HepG2 (cell line): ENCODE results near the gene TMEM258. TPM values are rescaled to one million over a fixed set of nuclear protein-coding genes. Genes with fewer than 3 reads are reported as not detected.

Experiments used
- EED ChIP-seq: sonication (generic); formaldehyde crosslinking; IDR thresholded peaks from 2 replicates; pipeline ENCODE4 v1.5.0; 2020; ENCODE audit warnings: mild to moderate bottlenecking, missing genetic modification reagents
- PITX1 ChIP-seq: sonication (generic); formaldehyde crosslinking; IDR thresholded peaks from 2 replicates; pipeline ENCODE4 v1.5.1; 2020; ENCODE audit warnings: mild to moderate bottlenecking, missing genetic modification reagents
- RARG ChIP-seq: sonication (generic); formaldehyde crosslinking; IDR thresholded peaks from 2 replicates; pipeline ENCODE4 v1.4.0; 2020; ENCODE audit warnings: low read depth, mild to moderate bottlenecking, missing genetic modification reagents
- RBM22 ChIP-seq: fragments of 200-400 bp; formaldehyde crosslinking; optimal IDR thresholded peaks from 2 replicates; pipeline ENCODE3; 2017; ENCODE audit warnings: mild to moderate bottlenecking, low read length, moderate library complexity
- SETDB1 ChIP-seq: sonication (generic); formaldehyde crosslinking; IDR thresholded peaks from 2 replicates; pipeline ENCODE4 v1.5.1; 2020; ENCODE audit warnings: missing genetic modification reagents, mild to moderate bottlenecking, borderline replicate concordance
- SOX13 ChIP-seq, 3 experiments: fragments of 450-650 bp in 1 of 3; sonication (generic) in 1 of 3; formaldehyde crosslinking in 1 of 3; IDR thresholded peaks in 2 of 3; conservative IDR thresholded peaks in 1 of 3; 2 replicates each; pipeline versions ENCODE4 v1.5.0 to v1.6.1; 2016 to 2020; ENCODE audit warnings: antibody characterized with exemption in 1 of 3, mild to moderate bottlenecking in 1 of 3, missing compliant biosample characterization in 1 of 3, missing genetic modification reagents in 1 of 3, moderate library complexity in 1 of 3
- ZNF124 ChIP-seq: sonication (generic); formaldehyde crosslinking; IDR thresholded peaks from 2 replicates; pipeline ENCODE4 v1.4.0; 2020; ENCODE audit warnings: missing genetic modification reagents
- ZNF274 ChIP-seq: sonication (generic); formaldehyde crosslinking; IDR thresholded peaks from 2 replicates; pipeline ENCODE4 v1.5.1; 2020; ENCODE audit warnings: mild to moderate bottlenecking, missing genetic modification reagents
- ZNF605 ChIP-seq: sonication (generic); formaldehyde crosslinking; IDR thresholded peaks from 2 replicates; pipeline ENCODE4 v1.8.0; 2022; ENCODE audit warnings: mild to moderate bottlenecking, missing genetic modification reagents
- polyA plus RNA-seq, 8 experiments: library from polyadenylated mRNA; depleted of rRNA in 3 of 8; stranded (reverse) in 7 of 8; unstranded in 1 of 8; fragments of >200 nt; fragmentation: Illumina TruSeq in 4 of 8; extraction: Trizol in 4 of 8; gene quantifications; 2 replicates each; pipeline versions ENCODE4 v1.2.1 to v1.2.3, GENCODE V29; 2011 to 2016; ENCODE audit warnings: low read depth in 4 of 8, missing spikeins in 1 of 8, mixed read lengths in 1 of 8; ENCODE audit not compliant: insufficient read depth in 1 of 8
- total RNA-seq, 5 experiments: library from RNA; depleted of rRNA; stranded (reverse); fragments of >200 nt; fragmentation: Illumina TruSeq; extraction: Trizol; gene quantifications; 2 replicates each; pipeline ENCODE4 v1.2.3, GENCODE V29; 2016; ENCODE audit warnings: low read depth in 1 of 5
- TF ChIP-seq, protein P1 (sequence below): sonication (generic); formaldehyde crosslinking; IDR thresholded peaks from 2 replicates; pipeline ENCODE4 v1.4.0; 2020; ENCODE audit warnings: missing genetic modification reagents, borderline replicate concordance
- TF ChIP-seq, protein P2 (sequence below): sonication (generic); formaldehyde crosslinking; conservative IDR thresholded peaks from 2 replicates; pipeline ENCODE4 v1.5.0; 2020; ENCODE audit warnings: missing genetic modification reagents
- TF ChIP-seq, protein P3 (sequence below): sonication (generic); formaldehyde crosslinking; IDR thresholded peaks from 2 replicates; pipeline ENCODE4 v1.5.1; 2020; ENCODE audit warnings: missing genetic modification reagents, mild to moderate bottlenecking, borderline replicate concordance
- TF ChIP-seq, protein P4 (sequence below): sonication (generic); formaldehyde crosslinking; IDR thresholded peaks from 2 replicates; pipeline ENCODE4 v1.4.0; 2020; ENCODE audit warnings: missing genetic modification reagents
- TF ChIP-seq, protein P5 (sequence below): sonication (generic); formaldehyde crosslinking; IDR thresholded peaks from 2 replicates; pipeline ENCODE4 v1.9.0; 2022; ENCODE audit warnings: low read depth, missing genetic modification reagents
- TF ChIP-seq, protein P6 (sequence below): sonication (generic); formaldehyde crosslinking; IDR thresholded peaks from 2 replicates; pipeline ENCODE4 v1.8.1; 2023; ENCODE audit warnings: mild to moderate bottlenecking, moderate library complexity, missing genetic modification reagents
- TF ChIP-seq, protein P7 (sequence below): sonication (generic); formaldehyde crosslinking; IDR thresholded peaks from 2 replicates; pipeline ENCODE4 v1.8.0; 2022; ENCODE audit warnings: missing genetic modification reagents, mild to moderate bottlenecking, borderline replicate concordance

The TMEM258 gene
- total and polyA plus RNA-seq, 2 of the 13 experiments (the other 11 are each of a cell fraction or from before 2014, with no cell fraction given), result 175 to 424 TPM

DNA sequence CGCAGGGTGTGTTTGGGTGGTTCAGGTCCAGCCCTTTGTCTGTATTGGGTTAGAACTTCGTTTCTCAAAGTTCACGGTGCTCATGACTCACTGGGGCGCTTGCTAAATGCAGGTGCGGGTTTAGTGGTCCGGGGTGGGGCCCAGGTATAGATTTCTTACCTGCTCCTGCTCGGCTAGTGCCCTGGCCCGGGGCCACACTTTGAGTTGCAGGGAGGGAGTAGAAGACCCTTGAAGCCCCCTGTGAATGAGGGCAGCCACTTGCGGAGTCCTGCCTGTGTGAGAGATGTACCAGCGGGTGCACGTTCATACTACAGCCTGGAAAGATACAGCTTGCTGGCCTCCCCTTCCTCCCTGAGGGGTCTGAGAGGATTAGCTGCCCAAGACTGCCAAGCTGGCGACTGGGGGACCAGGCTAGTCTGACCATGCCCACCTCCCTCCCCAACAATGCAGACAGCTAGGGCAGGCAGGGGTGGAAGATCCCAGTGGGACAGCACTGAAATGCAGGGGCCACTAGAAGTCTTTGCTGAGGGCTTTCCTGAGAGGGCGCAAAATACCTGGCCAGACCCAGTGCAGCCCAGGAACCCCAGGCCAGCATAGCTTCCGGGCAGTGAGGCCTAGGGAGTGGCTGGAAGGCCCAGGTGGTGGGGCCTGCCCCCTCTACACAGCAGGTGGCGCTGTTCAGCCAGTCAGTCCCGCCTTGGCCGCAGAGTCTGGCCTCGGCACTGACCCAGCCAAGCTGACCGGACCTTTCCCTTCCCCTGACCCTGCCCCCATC is 45.0 kb downstream of the TMEM258 start (continued):
- TF ChIP-seq, protein P1, sequence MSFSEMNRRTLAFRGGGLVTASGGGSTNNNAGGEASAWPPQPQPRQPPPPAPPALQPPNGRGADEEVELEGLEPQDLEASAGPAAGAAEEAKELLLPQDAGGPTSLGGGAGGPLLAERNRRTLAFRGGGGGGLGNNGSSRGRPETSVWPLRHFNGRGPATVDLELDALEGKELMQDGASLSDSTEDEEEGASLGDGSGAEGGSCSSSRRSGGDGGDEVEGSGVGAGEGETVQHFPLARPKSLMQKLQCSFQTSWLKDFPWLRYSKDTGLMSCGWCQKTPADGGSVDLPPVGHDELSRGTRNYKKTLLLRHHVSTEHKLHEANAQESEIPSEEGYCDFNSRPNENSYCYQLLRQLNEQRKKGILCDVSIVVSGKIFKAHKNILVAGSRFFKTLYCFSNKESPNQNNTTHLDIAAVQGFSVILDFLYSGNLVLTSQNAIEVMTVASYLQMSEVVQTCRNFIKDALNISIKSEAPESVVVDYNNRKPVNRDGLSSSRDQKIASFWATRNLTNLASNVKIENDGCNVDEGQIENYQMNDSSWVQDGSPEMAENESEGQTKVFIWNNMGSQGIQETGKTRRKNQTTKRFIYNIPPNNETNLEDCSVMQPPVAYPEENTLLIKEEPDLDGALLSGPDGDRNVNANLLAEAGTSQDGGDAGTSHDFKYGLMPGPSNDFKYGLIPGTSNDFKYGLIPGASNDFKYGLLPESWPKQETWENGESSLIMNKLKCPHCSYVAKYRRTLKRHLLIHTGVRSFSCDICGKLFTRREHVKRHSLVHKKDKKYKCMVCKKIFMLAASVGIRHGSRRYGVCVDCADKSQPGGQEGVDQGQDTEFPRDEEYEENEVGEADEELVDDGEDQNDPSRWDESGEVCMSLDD (CRISPR knock-in tag), result no peak
- TF ChIP-seq, protein P2, sequence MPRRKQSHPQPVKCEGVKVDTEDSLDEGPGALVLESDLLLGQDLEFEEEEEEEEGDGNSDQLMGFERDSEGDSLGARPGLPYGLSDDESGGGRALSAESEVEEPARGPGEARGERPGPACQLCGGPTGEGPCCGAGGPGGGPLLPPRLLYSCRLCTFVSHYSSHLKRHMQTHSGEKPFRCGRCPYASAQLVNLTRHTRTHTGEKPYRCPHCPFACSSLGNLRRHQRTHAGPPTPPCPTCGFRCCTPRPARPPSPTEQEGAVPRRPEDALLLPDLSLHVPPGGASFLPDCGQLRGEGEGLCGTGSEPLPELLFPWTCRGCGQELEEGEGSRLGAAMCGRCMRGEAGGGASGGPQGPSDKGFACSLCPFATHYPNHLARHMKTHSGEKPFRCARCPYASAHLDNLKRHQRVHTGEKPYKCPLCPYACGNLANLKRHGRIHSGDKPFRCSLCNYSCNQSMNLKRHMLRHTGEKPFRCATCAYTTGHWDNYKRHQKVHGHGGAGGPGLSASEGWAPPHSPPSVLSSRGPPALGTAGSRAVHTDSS, result no peak
- TF ChIP-seq SETDB1 (CRISPR knock-in tag) (no peak), EED (no peak), RBM22 (no peak), PITX1 (peak; percentile 30; the same call in 1 of the 2 replicates), ZNF124 (0 out of 2 replicates have a peak, but pooled peaks have one; percentile 32), ZNF605 (CRISPR knock-in tag) (peak; percentile 49), SOX13 (IDR thresholded peaks at IDR 0.05) (no peak), SOX13 (CRISPR knock-in tag; conservative IDR thresholded peaks at IDR 0.05 in 1 of 2, IDR thresholded peaks at IDR 0.05 in 1 of 2) (peak in 1 of 2 experiments; percentile 45; a peak in 1 of 4 replicates), ZNF274 (0 out of 2 replicates have a peak, but pooled peaks have one; percentile 17), RARG (CRISPR knock-in tag) (no peak)
- TF ChIP-seq, protein P3, sequence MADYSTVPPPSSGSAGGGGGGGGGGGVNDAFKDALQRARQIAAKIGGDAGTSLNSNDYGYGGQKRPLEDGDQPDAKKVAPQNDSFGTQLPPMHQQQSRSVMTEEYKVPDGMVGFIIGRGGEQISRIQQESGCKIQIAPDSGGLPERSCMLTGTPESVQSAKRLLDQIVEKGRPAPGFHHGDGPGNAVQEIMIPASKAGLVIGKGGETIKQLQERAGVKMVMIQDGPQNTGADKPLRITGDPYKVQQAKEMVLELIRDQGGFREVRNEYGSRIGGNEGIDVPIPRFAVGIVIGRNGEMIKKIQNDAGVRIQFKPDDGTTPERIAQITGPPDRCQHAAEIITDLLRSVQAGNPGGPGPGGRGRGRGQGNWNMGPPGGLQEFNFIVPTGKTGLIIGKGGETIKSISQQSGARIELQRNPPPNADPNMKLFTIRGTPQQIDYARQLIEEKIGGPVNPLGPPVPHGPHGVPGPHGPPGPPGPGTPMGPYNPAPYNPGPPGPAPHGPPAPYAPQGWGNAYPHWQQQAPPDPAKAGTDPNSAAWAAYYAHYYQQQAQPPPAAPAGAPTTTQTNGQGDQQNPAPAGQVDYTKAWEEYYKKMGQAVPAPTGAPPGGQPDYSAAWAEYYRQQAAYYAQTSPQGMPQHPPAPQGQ (CRISPR knock-in tag), result no peak
- TF ChIP-seq, protein P4, sequence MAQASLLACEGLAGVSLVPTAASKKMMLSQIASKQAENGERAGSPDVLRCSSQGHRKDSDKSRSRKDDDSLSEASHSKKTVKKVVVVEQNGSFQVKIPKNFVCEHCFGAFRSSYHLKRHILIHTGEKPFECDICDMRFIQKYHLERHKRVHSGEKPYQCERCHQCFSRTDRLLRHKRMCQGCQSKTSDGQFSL (CRISPR knock-in tag), result no peak
- TF ChIP-seq, protein P5, sequence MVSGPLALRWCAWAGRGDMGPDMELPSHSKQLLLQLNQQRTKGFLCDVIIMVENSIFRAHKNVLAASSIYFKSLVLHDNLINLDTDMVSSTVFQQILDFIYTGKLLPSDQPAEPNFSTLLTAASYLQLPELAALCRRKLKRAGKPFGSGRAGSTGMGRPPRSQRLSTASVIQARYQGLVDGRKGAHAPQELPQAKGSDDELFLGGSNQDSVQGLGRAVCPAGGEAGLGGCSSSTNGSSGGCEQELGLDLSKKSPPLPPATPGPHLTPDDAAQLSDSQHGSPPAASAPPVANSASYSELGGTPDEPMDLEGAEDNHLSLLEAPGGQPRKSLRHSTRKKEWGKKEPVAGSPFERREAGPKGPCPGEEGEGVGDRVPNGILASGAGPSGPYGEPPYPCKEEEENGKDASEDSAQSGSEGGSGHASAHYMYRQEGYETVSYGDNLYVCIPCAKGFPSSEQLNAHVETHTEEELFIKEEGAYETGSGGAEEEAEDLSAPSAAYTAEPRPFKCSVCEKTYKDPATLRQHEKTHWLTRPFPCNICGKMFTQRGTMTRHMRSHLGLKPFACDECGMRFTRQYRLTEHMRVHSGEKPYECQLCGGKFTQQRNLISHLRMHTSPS, result peak; percentile 60; the same call in 1 of the 2 replicates
- TF ChIP-seq, protein P6, sequence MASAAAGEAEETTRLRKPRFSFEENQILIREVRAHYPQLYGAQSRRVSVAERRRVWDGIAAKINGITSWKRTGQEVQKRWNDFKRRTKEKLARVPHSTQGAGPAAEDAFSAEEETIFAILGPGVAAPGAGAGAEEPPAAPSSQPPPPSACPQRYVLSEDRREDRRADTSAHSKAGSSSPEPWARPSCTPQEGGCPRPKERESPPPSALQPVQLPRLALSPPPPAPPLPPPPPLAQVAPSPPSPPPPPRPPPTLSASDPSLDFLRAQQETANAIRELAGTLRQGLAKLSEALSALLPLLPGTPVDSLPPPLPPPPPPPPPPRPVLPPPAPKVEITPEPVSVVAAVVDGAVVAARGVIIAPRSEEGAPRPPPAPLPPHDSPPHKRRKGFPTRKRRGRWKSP, result no peak
- TF ChIP-seq, protein P7, sequence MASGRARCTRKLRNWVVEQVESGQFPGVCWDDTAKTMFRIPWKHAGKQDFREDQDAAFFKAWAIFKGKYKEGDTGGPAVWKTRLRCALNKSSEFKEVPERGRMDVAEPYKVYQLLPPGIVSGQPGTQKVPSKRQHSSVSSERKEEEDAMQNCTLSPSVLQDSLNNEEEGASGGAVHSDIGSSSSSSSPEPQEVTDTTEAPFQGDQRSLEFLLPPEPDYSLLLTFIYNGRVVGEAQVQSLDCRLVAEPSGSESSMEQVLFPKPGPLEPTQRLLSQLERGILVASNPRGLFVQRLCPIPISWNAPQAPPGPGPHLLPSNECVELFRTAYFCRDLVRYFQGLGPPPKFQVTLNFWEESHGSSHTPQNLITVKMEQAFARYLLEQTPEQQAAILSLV (CRISPR knock-in tag), result peak; percentile 66; the same call in 1 of the 2 replicates
